Neural progenitor cell (in vitro differentiated cells): ENCODE data around the gene TARBP1. TPM values are rescaled to one million over a fixed set of nuclear protein-coding genes. Genes with fewer than 3 reads are reported as not detected.
"Not testable (repeated sequence)": the region's sequence is repeated elsewhere in the genome, so short reads cannot be mapped to it uniquely, and the experiment has no call there.

Source experiments
- DNase-seq: peaks from one replicate; pipeline ENCODE4 v3.0.0-alpha.2; 2016; ENCODE audit warnings: low spot score
- H2AFZ ChIP-seq: fragments of 200-600 bp; sonication (generic); replicated peaks from 2 replicates; pipeline ENCODE4 v1.6.1; 2016; ENCODE audit warnings: antibody characterized with exemption
- H3F3A ChIP-seq: fragments of 200-600 bp; sonication (generic); 2 replicates; pipeline ENCODE4 v1.6.1; 2016; ENCODE audit warnings: antibody characterized with exemption, low read depth
- H3K27ac ChIP-seq: fragments of 200-600 bp; sonication (generic); 2 replicates; pipeline ENCODE4 v1.5.1; 2016; ENCODE audit warnings: mild to moderate bottlenecking
- H3K27me3 ChIP-seq: fragments of 200-600 bp; sonication (generic); 2 replicates; pipeline ENCODE4 v1.6.1; 2016; ENCODE audit warnings: mild to moderate bottlenecking, moderate library complexity
- H3K36me3 ChIP-seq: fragments of 200-600 bp; sonication (generic); 2 replicates; pipeline ENCODE4 v1.5.1; 2016
- H3K4me1 ChIP-seq: fragments of 200-600 bp; sonication (generic); 2 replicates; pipeline ENCODE4 v1.6.1; 2016; ENCODE audit warnings: mixed run types
- H3K4me2 ChIP-seq: fragments of 200-600 bp; sonication (generic); 2 replicates; pipeline ENCODE4 v1.6.1; 2016
- H3K4me3 ChIP-seq: fragments of 200-600 bp; sonication (generic); 2 replicates; pipeline ENCODE4 v1.5.1; 2016
- H3K79me2 ChIP-seq: fragments of 200-600 bp; sonication (generic); 2 replicates; pipeline ENCODE4 v1.6.1; 2016; ENCODE audit warnings: low read depth
- H3K9ac ChIP-seq: fragments of 200-600 bp; sonication (generic); 2 replicates; pipeline ENCODE4 v1.6.1; 2016
- H3K9me3 ChIP-seq: fragments of 200-600 bp; sonication (generic); 2 replicates; pipeline ENCODE4 v1.5.1; 2016; ENCODE audit warnings: low read depth
- H4K20me1 ChIP-seq: fragments of 200-600 bp; sonication (generic); 2 replicates; pipeline ENCODE4 v1.6.1; 2016; ENCODE audit warnings: low read depth
- H3K27ac Mint-ChIP-seq: 3 replicates; pipeline ENCODE4 v1.8.0; 2021; ENCODE audit warnings: mixed read lengths
- H3K27me3 Mint-ChIP-seq: 2 replicates; pipeline ENCODE4 v1.8.0; 2022; ENCODE audit warnings: low read depth, mild to moderate bottlenecking, inconsistent platforms, moderate library complexity, mixed read lengths; ENCODE audit not compliant: insufficient read depth
- H3K36me3 Mint-ChIP-seq: 3 replicates; pipeline ENCODE4 v1.8.0; 2021; ENCODE audit warnings: mixed read lengths
- H3K4me1 Mint-ChIP-seq: 3 replicates; pipeline ENCODE4 v1.8.0; 2021; ENCODE audit warnings: mixed read lengths
- H3K4me3 Mint-ChIP-seq: 3 replicates; pipeline ENCODE4 v1.8.0; 2021; ENCODE audit warnings: mild to moderate bottlenecking, moderate library complexity, mixed read lengths
- H3K9me3 Mint-ChIP-seq: 3 replicates; pipeline ENCODE4 v1.8.0; 2020; ENCODE audit warnings: mixed read lengths
- EZH2 ChIP-seq: fragments of 200-600 bp; sonication (generic); IDR thresholded peaks from 2 replicates; pipeline ENCODE4 v1.6.1; 2017; ENCODE audit warnings: antibody characterized with exemption, mild to moderate bottlenecking, moderate library complexity
- EZH2phosphoT487 ChIP-seq: fragments of 200-600 bp; sonication (generic); IDR thresholded peaks from 2 replicates; pipeline ENCODE4 v1.6.1; 2017; ENCODE audit warnings: antibody characterized with exemption
- total RNA-seq: library from RNA; depleted of rRNA; stranded (reverse); fragments of >200 nt; gene quantifications from 2 replicates; pipeline ENCODE4 v1.2.3, GENCODE V29; 2015; ENCODE audit warnings: low replicate concordance
- TF ChIP-seq, protein P1 (sequence below): fragments of 200-600 bp; sonication (generic); IDR thresholded peaks from 2 replicates; pipeline ENCODE4 v1.5.1; 2017; ENCODE audit warnings: antibody characterized with exemption, mild to moderate bottlenecking

TARBP1 gene
- total RNA-seq, 1 donor from 2014 or later: 99.0 TPM

DNA sequence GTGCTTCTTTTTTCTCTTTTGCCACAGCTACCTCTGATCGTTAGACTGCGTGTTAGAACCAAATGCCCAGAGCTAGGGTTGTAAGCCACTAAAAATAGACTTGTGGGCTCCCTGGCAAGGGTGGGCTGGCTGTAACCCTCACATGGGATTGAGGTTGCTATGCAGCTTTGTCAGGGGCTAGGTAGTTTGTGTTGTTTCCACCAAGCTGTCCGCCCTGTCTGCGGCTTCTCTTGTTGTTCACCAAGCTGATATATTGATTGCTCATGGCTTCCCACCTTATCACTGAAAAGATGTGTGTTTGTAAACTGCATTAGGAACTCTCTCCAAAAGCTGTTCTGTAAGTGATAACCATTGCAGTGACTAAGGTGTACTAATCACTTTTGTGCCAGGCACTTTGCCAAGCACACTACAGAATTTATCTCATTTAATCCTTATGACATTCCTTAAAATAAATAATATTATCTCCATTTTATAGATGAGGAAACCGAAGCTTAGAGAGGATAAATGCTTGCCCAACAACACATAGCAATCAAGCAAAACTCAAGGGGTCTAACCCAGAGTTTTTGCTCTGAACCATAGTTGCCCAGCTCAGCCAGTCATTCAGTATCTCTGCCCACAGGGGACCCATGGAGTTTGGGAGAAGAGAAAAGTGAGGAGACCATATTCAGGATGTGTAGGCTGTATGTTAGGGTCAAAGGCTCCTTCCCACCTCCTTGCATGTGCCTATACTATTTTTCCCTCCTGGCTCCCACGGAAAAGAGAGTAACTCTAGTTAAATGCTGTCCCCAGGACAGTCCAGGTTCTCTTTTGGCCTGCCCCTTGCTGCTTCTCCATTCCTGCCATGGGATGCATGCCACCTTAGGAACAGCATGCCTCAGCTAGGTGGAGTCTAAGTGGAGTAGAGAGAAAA, 42.2 kb upstream of the TARBP1 start:
- no peaks in the 10 kb centered on the region for H3K36me3 Mint-ChIP-seq
- no peak for DNase-seq
- Histone ChIP-seq H3F3A (peaks cover 21% of the 10 kb centered on the region), H3K36me3 (no peaks in the 10 kb centered on the region), H3K27me3 (no peaks in the 10 kb centered on the region), H3K79me2 (no peaks in the 10 kb centered on the region), H3K9me3 (no peaks in the 10 kb centered on the region), H3K9ac (no peak overlapping the region), H3K4me1 (peaks cover 18% of the 10 kb centered on the region), H3K27ac (no peak overlapping the region), H3K4me2 (no peak overlapping the region), H4K20me1 (peaks cover 4% of the 10 kb centered on the region), H2AFZ (no peak overlapping the region), H3K4me3 (no peak overlapping the region)
- H3K4me1 Mint-ChIP-seq: peaks cover 28% of the 10 kb centered on the region
- H3K27ac Mint-ChIP-seq: no peak overlapping the region
- no peak for TF ChIP-seq EZH2phosphoT487
- peaks cover 2% of the 10 kb centered on the region for H3K27me3 Mint-ChIP-seq
- H3K4me3 Mint-ChIP-seq: no peak overlapping the region
- no peaks in the 10 kb centered on the region for H3K9me3 Mint-ChIP-seq

DNA sequence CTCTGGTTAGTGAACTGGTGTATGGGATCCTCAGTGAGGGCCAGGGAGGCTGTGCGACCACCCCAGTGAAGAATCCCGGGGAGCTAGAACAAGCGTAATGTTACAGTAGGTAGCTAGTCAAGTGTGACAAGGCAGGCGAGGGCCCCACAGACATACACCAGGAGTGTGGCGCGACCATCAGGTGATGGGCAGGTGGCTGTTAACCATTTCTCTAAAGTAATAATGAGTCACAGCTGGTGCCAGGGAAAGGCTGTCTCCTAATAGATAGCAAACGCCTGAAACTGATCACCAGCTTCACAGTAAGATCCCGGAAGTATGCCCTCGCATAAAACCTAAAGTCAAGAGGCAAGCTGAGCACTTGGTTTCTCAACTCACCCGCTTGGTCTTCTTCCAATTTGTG, 40.5 kb upstream of the TARBP1 start:
- no peaks in the 10 kb centered on the region for H3K9me3 Mint-ChIP-seq
- H3K4me1 ChIP-seq: peaks cover 18% of the 10 kb centered on the region
- no peak overlapping the region for H3K27ac Mint-ChIP-seq
- H3K36me3 ChIP-seq: no peaks in the 10 kb centered on the region
- H3K9ac ChIP-seq: no peak overlapping the region
- no peak overlapping the region for H2AFZ ChIP-seq
- H3K4me3 Mint-ChIP-seq: no peak overlapping the region
- no peak overlapping the region for H3K4me3 ChIP-seq
- peaks cover 2% of the 10 kb centered on the region for H3K27me3 Mint-ChIP-seq
- no peaks in the 10 kb centered on the region for H3K36me3 Mint-ChIP-seq
- peaks cover 21% of the 10 kb centered on the region for H3F3A ChIP-seq
- no peaks in the 10 kb centered on the region for H3K79me2 ChIP-seq
- no peak overlapping the region for H3K27ac ChIP-seq
- no peaks in the 10 kb centered on the region for H3K9me3 ChIP-seq
- H3K27me3 ChIP-seq: no peaks in the 10 kb centered on the region
- H4K20me1 ChIP-seq: peaks cover 4% of the 10 kb centered on the region
- no peak overlapping the region for H3K4me2 ChIP-seq
- peaks cover 31% of the 10 kb centered on the region for H3K4me1 Mint-ChIP-seq
- TF ChIP-seq, protein P1, sequence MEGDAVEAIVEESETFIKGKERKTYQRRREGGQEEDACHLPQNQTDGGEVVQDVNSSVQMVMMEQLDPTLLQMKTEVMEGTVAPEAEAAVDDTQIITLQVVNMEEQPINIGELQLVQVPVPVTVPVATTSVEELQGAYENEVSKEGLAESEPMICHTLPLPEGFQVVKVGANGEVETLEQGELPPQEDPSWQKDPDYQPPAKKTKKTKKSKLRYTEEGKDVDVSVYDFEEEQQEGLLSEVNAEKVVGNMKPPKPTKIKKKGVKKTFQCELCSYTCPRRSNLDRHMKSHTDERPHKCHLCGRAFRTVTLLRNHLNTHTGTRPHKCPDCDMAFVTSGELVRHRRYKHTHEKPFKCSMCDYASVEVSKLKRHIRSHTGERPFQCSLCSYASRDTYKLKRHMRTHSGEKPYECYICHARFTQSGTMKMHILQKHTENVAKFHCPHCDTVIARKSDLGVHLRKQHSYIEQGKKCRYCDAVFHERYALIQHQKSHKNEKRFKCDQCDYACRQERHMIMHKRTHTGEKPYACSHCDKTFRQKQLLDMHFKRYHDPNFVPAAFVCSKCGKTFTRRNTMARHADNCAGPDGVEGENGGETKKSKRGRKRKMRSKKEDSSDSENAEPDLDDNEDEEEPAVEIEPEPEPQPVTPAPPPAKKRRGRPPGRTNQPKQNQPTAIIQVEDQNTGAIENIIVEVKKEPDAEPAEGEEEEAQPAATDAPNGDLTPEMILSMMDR: no peak
- TF ChIP-seq EZH2phosphoT487 (no peak), EZH2 (no peak)
- no peak for DNase-seq

DNA sequence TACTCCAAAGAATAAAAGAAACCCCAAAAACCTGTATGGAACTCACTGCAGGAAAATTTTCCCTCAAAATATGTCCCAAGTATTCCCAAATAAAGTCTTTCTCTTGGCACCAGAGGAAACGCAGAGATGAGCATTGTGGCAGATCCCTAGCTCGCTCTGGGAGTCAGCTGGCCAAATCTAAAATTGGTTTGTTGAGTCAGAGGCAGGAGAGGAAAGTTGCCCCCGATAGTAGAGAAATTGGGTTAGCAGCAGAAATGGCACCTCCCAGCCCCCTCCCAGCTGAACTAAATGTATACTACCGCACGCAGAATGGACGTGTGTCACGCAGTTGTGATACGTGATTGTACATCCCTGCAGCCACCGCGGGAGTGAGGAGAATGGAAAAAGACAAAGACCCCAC, 39.9 kb upstream of the TARBP1 start:
- H3K9ac ChIP-seq: no peak overlapping the region
- no peaks in the 10 kb centered on the region for H3K9me3 ChIP-seq
- Mint-ChIP-seq H3K36me3 (no peaks in the 10 kb centered on the region), H3K4me1 (peaks cover 38% of the 10 kb centered on the region), H3K27ac (no peak overlapping the region), H3K9me3 (no peaks in the 10 kb centered on the region), H3K27me3 (peaks cover 2% of the 10 kb centered on the region), H3K4me3 (no peak overlapping the region)
- peaks cover 15% of the 10 kb centered on the region for H3F3A ChIP-seq
- peaks cover 12% of the 10 kb centered on the region for H3K4me1 ChIP-seq
- no peak overlapping the region for H3K4me3 ChIP-seq
- no peaks in the 10 kb centered on the region for H3K36me3 ChIP-seq
- no peaks in the 10 kb centered on the region for H3K79me2 ChIP-seq
- no peak overlapping the region for H3K4me2 ChIP-seq
- no peak overlapping the region for H3K27ac ChIP-seq
- TF ChIP-seq EZH2: no peak
- TF ChIP-seq, protein P1: no peak
- TF ChIP-seq EZH2phosphoT487: no peak
- no peak for DNase-seq
- H2AFZ ChIP-seq: no peak overlapping the region
- no peaks in the 10 kb centered on the region for H3K27me3 ChIP-seq
- peaks cover 4% of the 10 kb centered on the region for H4K20me1 ChIP-seq

DNA sequence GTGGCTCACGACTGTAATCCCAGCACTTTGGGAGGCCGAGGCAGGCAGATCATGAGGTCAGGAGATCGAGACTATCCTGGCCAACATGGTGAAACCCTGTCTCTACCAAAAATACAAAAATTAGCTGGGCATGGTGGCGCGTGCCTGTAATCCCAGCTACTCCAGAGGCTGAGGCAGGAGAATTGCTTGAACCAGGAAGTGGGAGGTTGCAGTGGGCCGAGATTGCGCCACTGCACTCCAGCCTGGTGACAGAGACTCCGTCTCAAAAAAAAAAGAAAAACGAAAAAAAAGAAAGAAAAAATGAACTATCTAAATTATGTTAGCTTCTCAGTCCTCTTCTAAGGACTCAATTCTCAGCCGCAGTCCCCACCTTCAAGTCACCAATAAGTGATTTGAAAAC, 39.1 kb upstream of the TARBP1 start:
- not testable (repeated sequence) for H3K27me3 ChIP-seq
- peaks cover 38% of the 10 kb centered on the region for H3K4me1 Mint-ChIP-seq

More for the DNA sequence above, 39.1 kb upstream of the TARBP1 start:
- H3K4me3 Mint-ChIP-seq, H3K36me3 Mint-ChIP-seq, H3K9ac ChIP-seq, DNase-seq, H3K9me3 ChIP-seq, H4K20me1 ChIP-seq, H3K27ac ChIP-seq, H3K4me2 ChIP-seq, H3K9me3 Mint-ChIP-seq, H3K36me3 ChIP-seq, H3F3A ChIP-seq, H3K4me3 ChIP-seq, H3K4me1 ChIP-seq, H3K27me3 Mint-ChIP-seq, H2AFZ ChIP-seq, H3K27ac Mint-ChIP-seq, H3K79me2 ChIP-seq: not testable (repeated sequence)
